Measurements from ENCODE around the gene NUMA1. TPM values are rescaled to one million over a fixed set of nuclear protein-coding genes. Genes with fewer than 3 reads are reported as not detected.

Gene NUMA1
- total RNA-seq, 2 donors from 2014 or later: 102 to 130 TPM

DNA sequence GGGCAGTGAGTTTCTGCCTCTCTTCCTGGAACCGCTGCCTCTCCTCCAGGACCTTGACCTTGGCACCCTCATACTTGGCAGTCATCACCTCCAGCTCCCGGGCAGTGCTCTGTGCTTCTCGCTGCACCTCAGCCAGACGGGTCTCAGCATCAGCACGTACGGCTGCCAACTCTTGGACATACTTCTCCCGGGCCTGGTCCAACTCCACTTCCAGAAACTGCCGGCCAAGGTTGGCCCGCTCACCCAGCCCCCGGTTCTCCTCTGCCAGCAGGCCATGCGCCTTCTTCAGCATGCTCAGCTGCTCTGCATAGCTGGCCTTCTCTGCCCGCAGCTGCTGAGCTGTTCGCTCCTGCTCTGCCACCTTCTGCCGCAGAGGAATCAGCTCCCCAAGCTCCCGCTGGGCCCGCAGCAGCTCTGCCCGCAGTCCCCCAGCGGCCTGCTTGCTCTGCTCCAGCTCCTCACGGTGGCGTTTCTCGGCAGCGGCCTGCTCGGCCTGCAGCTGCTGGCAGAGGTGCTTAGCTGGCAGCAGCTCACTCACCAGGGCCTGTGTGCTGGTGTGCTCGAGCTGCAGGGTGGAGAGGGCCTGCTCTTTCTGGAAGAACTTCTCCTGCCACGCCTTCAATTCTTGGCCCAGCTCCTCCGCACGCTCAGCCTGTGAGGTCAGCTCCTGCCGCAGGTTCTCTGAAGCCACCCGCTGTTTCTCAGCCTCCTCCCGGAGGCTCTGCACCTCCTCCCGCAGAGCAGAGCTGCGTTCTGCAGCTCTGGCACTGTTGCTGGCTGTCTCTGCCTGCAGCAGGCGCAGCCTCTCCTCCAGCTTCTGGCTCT, 67.2 kb downstream of the NUMA1 start:
- no peaks in the 10 kb centered on the region for H3K9me3 ChIP-seq
- no peak overlapping the region for H3K4me3 ChIP-seq
- no peaks in the 10 kb centered on the region for H3K27me3 ChIP-seq
- peaks cover 100% of the 10 kb centered on the region for H3K36me3 ChIP-seq
- peak in 1 of 2 donors; percentile 37 for TF ChIP-seq CTCF (IDR thresholded peaks at IDR 0.05)
- peak overlapping the region; percentile 11 to 49 for H3K27ac ChIP-seq
- no peak for DNase-seq (ENCODE audit: low spot score)
- peaks cover 0 to 53% of the 10 kb centered on the region in 2 donors for H3K4me1 ChIP-seq

DNA sequence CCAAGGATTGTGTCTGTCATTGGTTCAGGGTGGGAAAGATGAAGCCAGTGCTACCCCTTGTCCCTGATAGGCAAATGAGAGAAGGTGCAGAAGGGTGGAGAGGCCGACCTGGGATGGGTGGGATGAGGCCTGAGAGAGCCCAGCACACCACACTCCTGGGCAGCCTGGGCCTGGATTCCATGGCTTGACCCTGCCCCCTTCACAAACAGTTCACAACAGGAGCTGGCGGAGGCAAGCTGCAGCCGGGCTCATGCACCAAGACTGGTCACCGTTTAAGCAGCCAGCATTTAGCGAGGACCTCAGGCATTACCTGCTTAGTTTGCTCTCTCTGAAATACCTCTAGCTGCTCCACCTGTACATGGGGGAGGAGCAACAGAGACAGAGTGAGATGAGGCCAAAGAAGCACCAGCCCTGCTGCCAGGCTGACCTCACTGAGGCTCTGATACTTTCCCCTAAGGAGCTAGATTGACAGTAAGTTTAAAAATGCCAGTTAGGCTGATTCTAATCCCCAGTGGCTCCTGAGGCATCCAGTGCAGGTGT, 68.2 kb downstream of the NUMA1 start:
- DNase-seq (ENCODE audit: low spot score): no peak

DNA sequence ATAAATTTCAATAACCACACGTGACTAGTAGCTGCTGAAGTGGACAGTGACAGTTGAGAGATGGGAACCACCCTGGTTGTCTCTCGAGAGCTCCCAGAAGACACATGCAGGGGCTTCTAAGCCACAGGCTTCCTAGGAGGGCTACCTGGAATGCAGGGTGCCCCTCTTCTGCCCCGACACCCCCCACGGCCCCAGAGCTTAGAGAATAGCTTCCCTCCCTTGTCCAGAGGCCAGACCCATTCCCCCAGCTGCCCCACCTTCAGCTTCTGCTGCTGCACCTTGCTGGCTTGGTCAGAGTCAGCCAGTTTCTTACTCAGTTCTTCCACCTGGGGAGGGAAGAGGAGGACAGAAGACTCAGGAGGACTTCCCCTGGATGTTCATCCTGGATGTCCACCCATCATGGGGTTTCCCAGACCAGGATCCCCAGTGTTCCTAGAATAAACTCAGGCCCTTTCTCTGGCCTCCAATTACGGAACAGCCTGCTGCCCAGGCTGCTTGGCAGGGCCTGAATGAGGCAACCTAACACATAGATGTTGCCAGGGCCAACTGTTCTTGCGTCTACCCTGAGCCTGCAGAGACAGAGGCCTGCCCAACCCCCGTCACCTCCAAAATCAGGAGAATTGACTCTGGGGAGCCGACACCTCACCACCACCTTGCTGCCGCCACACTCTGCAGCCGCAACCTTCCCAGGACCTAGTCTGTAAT, 69.7 kb downstream of the NUMA1 start:
- Histone ChIP-seq H3K4me3 (no peak overlapping the region), H3K36me3 (peaks cover 100% of the 10 kb centered on the region), H3K9me3 (no peaks in the 10 kb centered on the region), H3K27me3 (no peaks in the 10 kb centered on the region), H3K27ac (no peak overlapping the region), H3K4me1 (peaks cover 0 to 53% of the 10 kb centered on the region in 2 donors)
- no peak for DNase-seq (ENCODE audit: low spot score)
- no peak for TF ChIP-seq CTCF (IDR thresholded peaks at IDR 0.05)

More for the DNA sequence above, 68.2 kb downstream of the NUMA1 start:
- Histone ChIP-seq H3K36me3 (peaks cover 100% of the 10 kb centered on the region), H3K9me3 (no peaks in the 10 kb centered on the region), H3K4me1 (peaks cover 0 to 53% of the 10 kb centered on the region in 2 donors), H3K27ac (peak overlapping the region; percentile 11 to 49), H3K27me3 (no peaks in the 10 kb centered on the region), H3K4me3 (no peak overlapping the region)
- TF ChIP-seq CTCF (IDR thresholded peaks at IDR 0.05): no peak

GRCh38 chr11:72009156-72009555, 71.2 kb downstream of the NUMA1 start:
- Histone ChIP-seq H3K4me1 (peaks cover 0 to 39% of the 10 kb centered on the region in 2 donors), H3K27ac (no peak overlapping the region), H3K4me3 (no peak overlapping the region), H3K36me3 (peaks cover 100% of the 10 kb centered on the region), H3K27me3 (no peaks in the 10 kb centered on the region), H3K9me3 (no peaks in the 10 kb centered on the region)
- TF ChIP-seq CTCF (IDR thresholded peaks at IDR 0.05): no peak
- no peak for DNase-seq (ENCODE audit: low spot score)

DNA sequence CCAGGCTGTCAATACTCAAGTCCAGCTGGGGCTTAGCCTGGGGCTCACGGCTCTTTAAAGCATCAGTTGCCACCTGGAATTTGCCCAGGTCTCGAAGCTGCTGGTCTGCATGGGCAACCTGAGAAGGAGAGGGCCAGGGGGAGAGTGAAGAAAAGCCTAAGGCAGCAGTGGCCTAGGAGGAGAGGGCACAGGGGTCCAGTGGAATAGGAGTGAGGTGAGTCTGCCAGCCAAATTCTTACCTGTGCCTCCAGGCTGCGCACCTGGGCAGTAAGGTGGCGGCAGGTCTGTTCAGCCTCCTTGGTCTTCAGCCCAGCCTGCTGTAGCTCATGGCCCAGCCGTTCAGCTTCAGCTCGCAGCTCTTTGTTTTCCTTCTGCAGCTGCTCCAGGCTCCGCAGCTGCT, 71.6 kb downstream of the NUMA1 start:
- no peaks in the 10 kb centered on the region for H3K9me3 ChIP-seq
- peaks cover 0 to 35% of the 10 kb centered on the region in 2 donors for H3K4me1 ChIP-seq
- H3K27me3 ChIP-seq: no peaks in the 10 kb centered on the region
- no peak overlapping the region for H3K4me3 ChIP-seq
- TF ChIP-seq CTCF (IDR thresholded peaks at IDR 0.05): no peak
- H3K36me3 ChIP-seq: peaks cover 100% of the 10 kb centered on the region
- DNase-seq (ENCODE audit: low spot score): no peak
- H3K27ac ChIP-seq: no peak overlapping the region

Measured in right atrium auricular region (tissue), 2 donors.